GM15510 (cell line): ENCODE data around the gene CRLF1.

ENCODE experiments used
- POLR2A ChIP-seq: IDR thresholded peaks from 3 replicates; pipeline ENCODE4 v1.6.1; 2011; ENCODE audit warnings: borderline replicate concordance; ENCODE audit not compliant: insufficient read length; ENCODE audit errors: extremely low read depth

CRLF1 gene, protein sequence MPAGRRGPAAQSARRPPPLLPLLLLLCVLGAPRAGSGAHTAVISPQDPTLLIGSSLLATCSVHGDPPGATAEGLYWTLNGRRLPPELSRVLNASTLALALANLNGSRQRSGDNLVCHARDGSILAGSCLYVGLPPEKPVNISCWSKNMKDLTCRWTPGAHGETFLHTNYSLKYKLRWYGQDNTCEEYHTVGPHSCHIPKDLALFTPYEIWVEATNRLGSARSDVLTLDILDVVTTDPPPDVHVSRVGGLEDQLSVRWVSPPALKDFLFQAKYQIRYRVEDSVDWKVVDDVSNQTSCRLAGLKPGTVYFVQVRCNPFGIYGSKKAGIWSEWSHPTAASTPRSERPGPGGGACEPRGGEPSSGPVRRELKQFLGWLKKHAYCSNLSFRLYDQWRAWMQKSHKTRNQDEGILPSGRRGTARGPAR

DNA sequence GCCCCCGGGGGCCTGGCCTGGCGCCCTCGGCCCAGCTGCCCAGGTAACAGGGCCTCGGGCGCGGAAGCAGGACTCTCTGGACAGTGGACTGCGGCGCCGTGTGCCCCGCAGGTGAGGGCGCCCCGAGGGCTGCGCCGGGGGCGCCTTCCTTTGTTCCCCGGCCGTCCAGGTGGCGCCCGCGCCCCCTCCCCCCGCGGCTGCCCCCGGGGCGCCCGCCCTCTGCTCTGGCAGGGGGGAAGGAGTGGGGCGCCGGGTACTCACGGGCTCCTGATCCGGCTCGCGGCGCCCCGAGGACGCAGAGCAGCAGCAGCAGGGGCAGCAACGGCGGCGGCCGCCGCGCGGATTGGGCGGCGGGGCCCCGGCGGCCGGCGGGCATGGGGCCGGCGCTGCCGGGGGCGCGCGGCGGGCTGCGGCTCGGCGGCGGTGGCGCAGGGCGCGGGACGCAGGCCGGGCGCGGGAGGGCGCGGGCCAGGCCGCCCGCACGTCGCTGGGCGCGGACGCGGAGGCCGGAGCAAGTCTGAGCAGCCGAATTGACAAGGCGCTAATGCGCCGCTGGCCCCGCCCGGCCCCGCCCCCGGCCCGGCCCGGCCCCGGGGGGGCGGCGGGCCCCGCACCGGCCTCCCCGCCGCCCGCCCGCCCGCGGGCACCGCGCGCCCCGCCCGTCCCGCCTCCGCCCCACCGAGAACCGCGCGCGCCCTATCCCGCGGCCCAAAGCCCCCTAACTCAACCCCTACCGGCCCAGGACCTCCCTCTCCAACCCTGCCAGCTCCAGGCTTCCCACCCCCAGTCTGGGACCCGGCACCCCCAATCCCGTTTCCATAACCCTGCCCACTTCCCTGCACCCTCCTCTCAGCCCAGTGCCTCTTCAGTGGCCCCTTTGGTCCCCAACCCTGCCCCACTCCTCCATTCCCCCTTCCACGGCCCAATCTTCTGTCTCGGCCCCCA is at the start of gene CRLF1:
Gene CRLF1 (minus strand): TSS at position 519 of the 945 bp plus-strand sequence. CDS start 143 bp downstream, at position 376.
- TF ChIP-seq POLR2A = no peak

DNA sequence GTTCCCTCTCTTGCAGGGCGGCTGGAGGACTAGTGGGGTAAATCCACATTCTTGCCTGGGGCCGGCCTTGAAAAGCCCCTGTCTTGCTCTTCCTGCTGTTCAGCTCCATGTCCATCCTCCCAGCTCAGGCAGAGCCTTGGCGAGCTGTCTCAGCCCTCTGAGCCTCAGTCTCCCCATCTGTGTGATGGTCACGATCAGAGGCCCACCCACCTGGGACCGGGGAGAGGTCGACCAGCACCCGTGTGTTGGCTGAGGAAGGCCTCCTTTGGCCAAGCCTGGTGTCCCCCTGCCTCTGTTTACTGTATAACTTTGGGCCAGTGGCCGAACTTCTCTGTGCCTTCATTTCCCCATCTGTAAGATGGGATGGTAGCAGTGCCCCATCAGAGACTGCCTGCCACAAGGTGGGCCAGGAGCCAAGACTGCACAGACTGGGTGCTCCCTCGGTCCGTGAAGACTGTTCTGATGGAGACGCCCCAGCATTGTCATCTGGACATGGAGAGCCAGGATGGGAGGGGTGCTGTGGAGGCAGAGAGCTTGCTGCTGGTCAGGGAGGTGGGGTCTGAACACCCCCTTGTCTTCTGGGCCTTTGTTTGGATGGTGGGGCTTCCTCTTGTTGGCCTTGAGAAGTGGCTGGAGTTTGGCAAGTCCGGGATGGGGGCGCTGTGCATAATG is 48.7 kb upstream of the CRLF1 start:
- TF ChIP-seq POLR2A = no peak

DNA sequence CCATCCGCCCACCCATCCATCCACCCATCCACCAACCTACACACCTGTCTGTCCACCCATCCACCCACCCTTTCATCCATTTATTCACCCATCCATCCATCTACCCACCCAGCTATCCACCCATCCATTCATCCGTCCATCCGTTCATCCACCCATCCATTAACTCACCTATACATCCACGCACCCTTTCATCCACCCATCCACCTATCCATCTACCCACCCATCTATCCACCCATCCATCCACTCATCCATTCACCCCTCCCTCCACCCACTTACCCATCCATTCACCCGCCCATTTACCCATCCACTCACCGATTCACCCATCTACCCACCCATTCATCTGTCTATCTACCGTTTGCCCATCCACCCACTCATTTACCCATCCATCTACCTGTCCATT is 47.9 kb upstream of the CRLF1 start:
- no peak for TF ChIP-seq POLR2A

DNA sequence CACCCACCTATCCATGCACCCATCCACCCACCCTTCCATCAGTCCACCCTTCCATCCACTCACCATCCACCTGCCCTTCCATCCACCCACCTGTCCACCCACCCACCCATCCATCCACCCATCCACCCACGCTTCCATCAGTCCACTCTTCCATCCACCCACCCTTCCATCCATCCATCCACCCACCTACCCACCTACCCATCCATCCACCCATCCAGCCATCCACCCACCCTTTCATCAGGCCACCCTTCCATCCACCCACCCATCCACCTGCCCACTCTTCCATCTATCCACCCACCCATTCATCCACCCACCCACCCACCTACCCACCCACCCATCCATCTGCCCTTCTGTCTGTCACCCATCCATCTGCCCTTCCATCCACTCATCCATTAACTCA is 47.3 kb upstream of the CRLF1 start:
- no peak for TF ChIP-seq POLR2A

DNA sequence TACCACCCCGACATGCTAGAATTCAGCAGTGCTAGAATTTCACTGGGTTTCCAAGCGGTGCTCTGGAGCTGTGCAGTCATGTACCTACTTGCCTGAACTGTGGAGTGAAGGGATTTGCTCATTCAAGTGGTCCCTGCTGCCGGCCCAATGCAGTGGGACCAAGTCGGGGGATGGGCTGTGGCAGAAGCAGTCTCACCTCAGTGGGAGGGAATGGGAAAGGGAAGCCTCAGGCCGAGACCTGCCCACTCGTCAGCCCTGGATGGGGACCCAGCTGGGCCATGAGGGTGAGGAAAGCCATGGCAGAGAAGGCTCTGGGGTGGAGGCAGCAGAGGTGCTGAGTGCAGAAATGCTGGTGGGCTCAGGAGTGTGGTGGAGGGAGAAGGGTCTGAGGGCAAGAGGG is 45.1 kb upstream of the CRLF1 start:
- no peak for TF ChIP-seq POLR2A

DNA sequence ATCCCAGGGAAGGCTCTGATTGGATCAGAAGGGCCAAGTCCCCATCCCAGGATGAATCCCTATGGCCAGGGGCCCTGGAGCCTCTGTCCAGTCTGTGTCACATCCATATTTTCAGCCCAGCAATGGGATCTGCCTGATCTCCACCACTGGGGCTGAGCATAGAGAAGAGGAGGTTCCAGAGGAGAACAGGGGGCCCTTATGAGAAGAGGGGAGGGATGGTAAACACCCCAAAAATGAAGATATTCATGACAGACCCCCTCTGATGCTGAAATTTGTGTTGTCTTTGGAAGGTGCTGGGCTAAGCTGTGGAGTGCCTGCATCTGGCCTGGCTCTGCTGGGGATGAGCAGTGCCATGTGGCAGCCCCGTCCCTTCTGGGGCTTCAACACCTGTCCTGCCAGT is 44.7 kb upstream of the CRLF1 start:
- no peak for TF ChIP-seq POLR2A

DNA sequence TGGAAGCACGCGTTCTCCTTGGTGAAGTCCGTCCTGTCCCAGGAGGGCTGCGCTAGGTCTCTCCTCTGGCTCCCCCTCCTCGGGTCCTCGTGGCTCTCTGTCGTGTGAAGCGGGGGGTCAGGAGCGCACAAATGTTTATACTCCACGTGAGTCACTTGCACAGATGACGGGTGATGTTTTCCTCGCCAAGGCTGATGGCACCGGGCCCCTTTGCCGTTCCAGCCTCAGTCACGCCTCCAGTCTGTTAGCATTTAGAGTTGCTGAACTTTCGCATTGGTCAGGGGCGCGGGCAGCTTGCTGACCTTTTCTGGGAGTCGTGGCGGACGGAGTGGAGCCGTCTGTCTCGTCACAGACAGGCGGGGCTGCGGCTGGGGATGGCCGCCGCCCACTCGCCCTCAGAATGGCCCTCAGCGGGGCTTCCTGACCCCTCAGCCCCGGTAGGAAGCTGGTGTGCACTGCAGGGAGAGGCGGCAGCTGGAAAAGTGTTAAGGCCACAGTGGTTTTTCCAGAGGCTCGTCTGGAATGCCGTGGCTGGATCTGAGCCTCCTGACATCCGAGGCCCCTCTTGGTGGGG is 44.0 kb upstream of the CRLF1 start:
- no peak for TF ChIP-seq POLR2A

DNA sequence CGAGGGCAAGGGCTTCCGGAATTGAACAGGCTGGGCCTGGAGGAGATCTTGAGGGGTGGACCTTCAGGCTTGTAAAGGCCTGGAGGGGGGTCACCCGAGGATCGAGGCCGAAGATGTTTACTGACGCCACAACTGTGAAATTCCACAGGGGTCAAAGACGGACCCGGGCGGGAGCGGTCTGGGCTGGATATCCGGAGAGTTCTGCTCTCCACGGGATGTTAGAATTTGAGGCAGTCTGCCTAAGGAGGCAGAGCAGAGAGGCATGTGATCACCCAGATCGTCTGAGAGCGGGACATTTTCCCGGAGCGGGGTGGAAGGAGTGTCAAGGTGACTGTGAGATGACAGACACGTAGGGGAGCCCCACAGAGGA is 43.4 kb upstream of the CRLF1 start:
- no peak for TF ChIP-seq POLR2A

DNA sequence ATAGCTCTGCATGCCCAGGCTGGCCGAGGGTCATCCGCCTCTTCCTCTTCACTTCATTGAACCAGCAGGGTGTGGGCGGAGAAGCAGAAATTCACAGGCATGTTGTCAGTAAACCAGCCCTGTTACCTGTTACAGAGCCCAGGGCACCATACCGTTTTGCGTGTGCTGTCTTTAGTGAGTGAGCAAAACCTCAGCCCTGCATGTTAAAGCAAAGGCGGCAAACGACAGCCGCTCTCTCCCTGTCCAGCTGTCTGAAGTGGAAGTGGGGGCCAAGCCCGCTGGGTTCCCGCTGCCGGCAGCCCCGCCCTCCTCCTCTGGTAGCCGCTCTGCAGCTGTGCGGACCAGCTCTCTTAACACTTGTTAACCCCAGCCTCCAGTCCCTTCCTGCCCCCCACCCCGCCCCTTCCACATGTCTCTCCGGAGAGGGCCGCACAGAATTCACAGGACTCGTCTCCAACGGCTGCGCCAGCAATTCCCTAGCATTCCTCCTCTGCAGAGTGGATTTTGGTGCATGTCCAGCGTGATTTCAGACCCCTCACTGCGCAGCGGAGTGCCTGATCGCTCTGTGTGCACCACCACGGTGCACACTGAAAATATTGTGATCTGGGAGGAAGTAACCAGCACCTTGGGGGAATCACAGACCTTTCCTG is 42.9 kb upstream of the CRLF1 start:
- no peak for TF ChIP-seq POLR2A

DNA sequence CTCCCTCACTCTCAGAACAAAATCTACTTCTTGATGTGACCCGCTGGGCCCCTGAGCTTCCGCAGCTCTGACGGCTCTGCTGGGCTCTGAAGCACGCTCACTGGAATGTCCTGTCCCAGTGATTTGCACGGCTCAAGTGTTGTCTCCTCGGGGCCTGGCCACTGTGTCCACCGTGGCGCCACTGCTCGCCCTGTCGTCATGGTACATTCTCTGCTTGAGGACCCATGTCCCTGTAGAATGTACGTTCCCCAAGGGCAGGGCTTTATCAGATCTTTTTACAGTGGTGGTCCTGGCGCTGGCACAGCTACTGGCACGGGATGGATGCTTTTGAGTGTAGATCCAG is 42.3 kb upstream of the CRLF1 start:
- no peak for TF ChIP-seq POLR2A

DNA sequence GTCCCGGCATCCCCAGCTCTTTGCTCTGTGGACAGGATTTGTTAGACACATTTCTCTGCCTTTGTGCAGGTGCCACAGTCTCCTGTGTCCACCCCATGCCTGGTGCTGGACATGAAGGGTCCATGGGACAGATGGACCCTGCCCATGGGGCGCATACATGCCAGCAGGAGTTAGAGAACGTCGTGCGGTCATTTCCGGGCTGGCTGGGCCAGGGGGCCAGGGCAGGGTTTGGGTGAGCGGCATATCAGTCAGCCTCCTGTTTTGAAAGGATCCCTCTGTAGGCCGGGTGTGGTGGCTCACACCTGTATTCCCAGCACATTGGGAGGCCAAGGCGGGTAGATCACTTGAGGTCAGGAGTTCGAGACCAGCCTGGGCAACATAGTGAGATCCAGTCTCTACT is 41.2 kb upstream of the CRLF1 start:
- no peak for TF ChIP-seq POLR2A

DNA sequence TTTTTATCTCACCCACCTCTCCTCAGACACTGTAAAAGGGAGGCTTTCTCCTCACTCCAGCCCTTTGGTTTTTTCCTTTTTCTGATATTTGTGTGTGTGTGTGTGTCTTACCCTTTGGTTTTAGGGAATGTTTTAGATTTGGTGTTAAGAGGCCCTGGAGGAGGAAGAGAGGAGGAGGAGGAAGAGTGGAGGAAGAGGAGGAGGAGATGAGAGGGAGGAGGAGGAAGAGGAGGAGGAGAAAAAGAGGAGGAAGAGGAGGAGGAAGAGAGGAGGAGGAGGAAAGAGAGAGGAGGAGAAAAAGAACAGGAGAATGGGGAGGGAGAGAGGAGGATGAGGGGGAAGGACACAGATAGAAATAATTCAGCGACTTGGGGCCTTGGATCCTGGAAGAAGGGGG is 40.8 kb upstream of the CRLF1 start:
- TF ChIP-seq POLR2A = no peak

DNA sequence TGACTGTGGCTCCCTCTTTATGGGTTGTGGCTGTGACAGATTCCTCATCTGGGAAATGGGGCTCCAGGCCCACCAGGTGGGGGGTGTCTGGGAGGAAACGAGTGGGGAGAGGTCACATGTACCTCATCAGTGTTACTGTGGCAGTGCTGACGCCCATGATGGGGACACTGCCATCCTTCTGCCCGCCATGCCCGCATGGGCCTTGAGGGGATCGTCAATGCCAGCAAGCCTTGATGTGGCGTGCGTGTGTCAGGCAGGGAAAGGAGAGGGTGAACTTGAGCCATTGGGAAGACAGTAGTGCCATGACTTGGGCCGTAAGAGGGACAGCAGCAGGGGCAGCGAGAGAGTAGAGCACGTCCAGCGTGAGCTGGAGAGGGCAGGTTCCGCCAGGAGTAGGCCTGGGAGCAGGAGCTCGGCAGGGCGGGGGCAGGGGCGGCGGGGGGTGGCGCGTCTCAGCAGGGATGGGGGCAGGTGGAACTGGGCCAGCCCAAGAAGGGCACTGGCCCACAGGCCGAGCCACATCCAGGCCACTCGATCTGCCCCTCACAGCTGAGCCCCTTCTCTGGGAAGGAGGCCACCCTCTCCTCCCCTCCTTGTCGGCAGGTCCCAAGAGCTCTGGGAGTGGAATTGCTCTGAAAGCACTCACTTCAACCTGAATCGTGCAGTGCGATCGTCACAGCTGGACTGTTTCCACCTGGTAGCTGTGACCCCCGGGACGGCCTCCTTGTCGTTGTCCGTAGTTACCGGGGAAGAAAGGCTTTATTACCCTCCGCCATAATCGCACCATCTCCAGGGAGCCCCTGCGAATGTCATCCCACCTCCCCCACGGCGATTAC is 40.2 kb upstream of the CRLF1 start:
- TF ChIP-seq POLR2A = no peak
